ENCODE data around the gene FRMD8.
"Not testable (repeated sequence)": the region's sequence is repeated elsewhere in the genome, so short reads cannot be mapped to it uniquely, and the experiment has no call there.

The FRMD8 gene

GRCh38 chr11:65394125-65394536, 7.7 kb downstream of the FRMD8 start:
- no peak for DNase-seq

GRCh38 chr11:65395961-65396530, 9.6 kb downstream of the FRMD8 start:
- no peak for DNase-seq

GRCh38 chr11:65396769-65397745, 10.6 kb downstream of the FRMD8 start:
- no peak for DNase-seq

GRCh38 chr11:65398362-65398910, 12.0 kb downstream of the FRMD8 start:
- DNase-seq = no peak

GRCh38 chr11:65399249-65399648, 12.8 kb downstream of the FRMD8 start:
- no peak for DNase-seq

- no peak for DNase-seq
Measured at GRCh38 chr11:65399845-65400244, 13.4 kb downstream of the FRMD8 start.

GRCh38 chr11:65400307-65401072, 14.1 kb downstream of the FRMD8 start:
- no peak for DNase-seq

GRCh38 chr11:65401073-65401802, 14.8 kb downstream of the FRMD8 start:
- DNase-seq = no peak

GRCh38 chr11:65401803-65402248, 15.4 kb downstream of the FRMD8 start:
- DNase-seq = no peak

- no peak for DNase-seq
Measured at GRCh38 chr11:65402790-65403189, 16.4 kb downstream of the FRMD8 start.

GRCh38 chr11:65403607-65404121, 17.2 kb downstream of the FRMD8 start:
- DNase-seq = no peak

GRCh38 chr11:65404210-65404609, 17.8 kb downstream of the FRMD8 start:
- no peak for DNase-seq

GRCh38 chr11:65404638-65405339, 18.4 kb downstream of the FRMD8 start:
- DNase-seq = no peak

GRCh38 chr11:65410936-65411680, 24.7 kb downstream of the FRMD8 start:
- no peak for DNase-seq

- DNase-seq = no peak
Measured at GRCh38 chr11:65411681-65412070, 25.2 kb downstream of the FRMD8 start.

GRCh38 chr11:65412271-65413076, 26.0 kb downstream of the FRMD8 start:
- DNase-seq = no peak

- not testable (repeated sequence) for DNase-seq
Measured at GRCh38 chr11:65413077-65413664, 26.7 kb downstream of the FRMD8 start.

- DNase-seq = no peak
Measured at GRCh38 chr11:65414776-65415498, 28.5 kb downstream of the FRMD8 start.
